NCI-H128 (cell line): ENCODE data around the gene SCAMP2.
"Not testable (repeated sequence)": the region's sequence is repeated elsewhere in the genome, so short reads cannot be mapped to it uniquely, and the experiment has no call there.

Experiments used
- DNase-seq: peaks from one replicate; lab custom pipeline; 2025; ENCODE audit not compliant: unreplicated experiment; lab: John Stamatoyannopoulos, UW

Gene SCAMP2

DNA sequence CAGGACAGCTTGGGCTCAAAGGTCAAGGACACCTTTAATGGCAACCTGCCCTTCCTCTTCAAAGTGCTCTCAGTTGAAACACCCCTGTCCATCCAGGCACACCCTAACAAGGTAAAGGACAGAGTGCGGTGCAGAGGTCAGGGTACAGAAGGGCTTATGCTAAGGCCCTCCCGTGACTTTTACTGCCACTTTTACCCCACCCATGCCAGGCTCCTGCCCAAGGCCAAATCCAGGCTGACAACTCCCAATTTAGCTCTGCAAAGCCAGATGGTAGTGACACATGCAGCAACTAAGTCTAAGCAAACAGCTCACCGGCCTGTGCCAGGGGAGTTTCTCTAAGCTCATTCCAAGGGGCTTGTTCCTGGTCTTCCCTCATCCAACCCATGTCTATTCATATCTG, 18.3 kb upstream of the SCAMP2 start:
- no peak for DNase-seq

DNA sequence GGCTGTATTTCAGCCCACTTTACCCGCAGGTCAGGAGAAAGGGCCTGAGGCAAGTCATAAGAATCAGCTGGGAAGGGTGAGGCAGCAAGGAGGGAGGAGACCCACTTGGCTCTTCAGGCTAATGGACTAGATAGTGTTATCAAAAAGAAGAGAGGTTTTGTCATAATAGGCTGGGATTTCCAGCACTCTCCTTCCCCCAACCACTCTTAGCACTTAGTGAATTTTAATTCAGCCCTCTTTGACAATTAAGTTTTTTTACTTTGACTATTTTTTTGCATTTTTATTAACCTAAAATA, 17.4 kb upstream of the SCAMP2 start:
- DNase-seq, result no peak

DNA sequence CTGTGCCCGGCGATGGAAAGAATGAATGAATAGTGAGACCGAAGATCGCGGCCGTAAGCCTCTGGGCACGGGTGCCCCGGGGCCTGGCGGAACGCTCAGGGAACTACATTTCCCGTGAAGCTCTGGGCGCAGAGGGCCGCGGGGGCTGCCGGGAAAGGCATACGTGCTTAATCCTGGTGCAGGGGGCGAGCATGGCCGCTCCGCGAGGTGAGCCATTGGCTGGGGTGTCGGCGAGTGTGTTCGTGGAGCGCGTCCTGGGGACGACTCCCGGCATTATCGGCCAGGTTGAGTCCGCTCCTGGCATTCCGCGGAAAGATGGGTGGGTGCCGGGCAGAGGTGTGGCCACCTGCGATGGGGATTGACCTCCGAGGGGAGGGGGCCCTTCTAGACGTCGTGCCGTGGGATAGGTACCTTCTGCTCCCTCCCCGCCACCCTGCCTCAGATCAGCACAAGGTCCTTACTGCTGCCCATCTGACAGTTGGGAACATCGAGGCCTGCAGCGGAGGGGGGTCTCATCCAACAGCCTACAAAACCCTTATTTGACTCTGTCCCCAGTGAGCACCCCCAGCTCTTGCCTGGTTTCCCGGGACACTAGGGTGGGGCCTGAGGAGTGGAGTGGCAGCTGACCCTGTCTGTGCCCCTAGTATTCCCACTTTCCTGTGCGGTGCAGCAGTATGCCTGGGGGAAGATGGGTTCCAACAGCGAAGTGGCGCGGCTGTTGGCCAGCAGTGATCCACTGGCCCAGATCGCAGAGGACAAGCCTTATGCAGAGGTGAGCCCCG, 16.9 kb upstream of the SCAMP2 start, which contains the start of gene MPI:
TSS of gene MPI (plus strand) at position 160 of the 782 bp plus-strand sequence. CDS start at position 192, 32 bp downstream.
- peak; percentile 59 for DNase-seq

- no peak for DNase-seq
Observed at GRCh38 chr15:74889390-74889882, 16.3 kb upstream of the SCAMP2 start.

GRCh38 chr15:74888716-74889115, 15.6 kb upstream of the SCAMP2 start:
- DNase-seq, result no peak

GRCh38 chr15:74887537-74888193, 14.5 kb upstream of the SCAMP2 start:
- not testable (repeated sequence) for DNase-seq

DNA sequence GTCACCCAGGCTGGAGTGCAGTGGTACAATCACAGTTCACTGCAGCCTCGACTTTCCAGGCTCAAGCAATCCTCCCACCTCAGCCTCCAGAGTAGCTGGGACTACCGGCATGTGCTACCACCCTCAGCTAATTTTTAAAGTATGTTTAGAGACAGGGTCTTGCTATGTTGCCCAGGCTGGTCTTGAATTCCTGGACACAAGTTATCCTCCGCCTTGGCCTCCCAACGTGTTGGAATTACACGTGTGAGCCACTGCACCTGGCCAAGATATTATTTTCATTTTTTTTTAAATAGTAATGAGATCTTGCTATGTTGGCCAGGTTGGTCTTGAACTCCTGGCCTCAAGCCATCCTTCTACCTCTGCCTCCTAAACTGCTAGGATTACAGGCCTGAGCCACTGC, 12.3 kb upstream of the SCAMP2 start:
- DNase-seq, result no peak

GRCh38 chr15:74884428-74885223, 11.5 kb upstream of the SCAMP2 start:
- no peak for DNase-seq

GRCh38 chr15:74882528-74882927, 9.4 kb upstream of the SCAMP2 start:
- DNase-seq, result no peak

DNA sequence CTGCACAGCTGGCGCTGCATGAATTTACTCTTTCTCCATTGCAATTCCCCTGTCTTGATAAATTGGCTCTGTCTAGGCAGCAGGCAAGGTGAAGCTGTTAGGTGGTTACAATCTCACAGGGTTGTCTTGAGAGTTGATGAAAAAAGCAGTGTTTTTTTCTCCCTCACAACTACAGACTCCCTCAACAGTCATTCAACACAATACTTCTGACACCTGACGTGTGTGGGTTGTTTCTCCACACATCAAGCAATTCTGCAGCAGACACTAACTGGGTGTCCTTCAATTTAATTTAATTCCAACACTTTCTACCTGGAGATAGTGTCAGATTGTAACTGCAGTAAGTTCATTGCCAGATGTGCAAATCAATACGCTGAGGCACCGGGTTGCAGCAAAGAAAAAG, 5.1 kb upstream of the SCAMP2 start:
- DNase-seq, result no peak

GRCh38 chr15:74873756-74874424, 725 bp upstream of the SCAMP2 start:
- DNase-seq, result no peak

DNA sequence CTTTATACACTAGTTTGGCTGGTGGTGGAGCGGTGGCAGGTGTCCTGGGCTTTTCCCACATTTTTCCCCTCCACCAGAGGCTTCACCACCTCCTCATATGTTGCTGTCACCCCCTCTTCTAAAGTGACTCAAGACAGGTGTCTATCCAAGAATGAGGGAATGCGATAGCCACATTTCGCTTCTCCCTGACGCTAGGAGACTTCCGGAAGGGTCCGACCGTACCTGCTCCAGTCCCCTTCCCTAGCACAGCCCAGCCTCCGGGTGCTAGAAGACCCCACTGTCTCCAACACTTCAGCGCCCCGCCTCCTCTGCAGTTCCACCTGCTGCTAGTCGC, 496 bp downstream of the SCAMP2 start:
- DNase-seq, result no peak

DNA sequence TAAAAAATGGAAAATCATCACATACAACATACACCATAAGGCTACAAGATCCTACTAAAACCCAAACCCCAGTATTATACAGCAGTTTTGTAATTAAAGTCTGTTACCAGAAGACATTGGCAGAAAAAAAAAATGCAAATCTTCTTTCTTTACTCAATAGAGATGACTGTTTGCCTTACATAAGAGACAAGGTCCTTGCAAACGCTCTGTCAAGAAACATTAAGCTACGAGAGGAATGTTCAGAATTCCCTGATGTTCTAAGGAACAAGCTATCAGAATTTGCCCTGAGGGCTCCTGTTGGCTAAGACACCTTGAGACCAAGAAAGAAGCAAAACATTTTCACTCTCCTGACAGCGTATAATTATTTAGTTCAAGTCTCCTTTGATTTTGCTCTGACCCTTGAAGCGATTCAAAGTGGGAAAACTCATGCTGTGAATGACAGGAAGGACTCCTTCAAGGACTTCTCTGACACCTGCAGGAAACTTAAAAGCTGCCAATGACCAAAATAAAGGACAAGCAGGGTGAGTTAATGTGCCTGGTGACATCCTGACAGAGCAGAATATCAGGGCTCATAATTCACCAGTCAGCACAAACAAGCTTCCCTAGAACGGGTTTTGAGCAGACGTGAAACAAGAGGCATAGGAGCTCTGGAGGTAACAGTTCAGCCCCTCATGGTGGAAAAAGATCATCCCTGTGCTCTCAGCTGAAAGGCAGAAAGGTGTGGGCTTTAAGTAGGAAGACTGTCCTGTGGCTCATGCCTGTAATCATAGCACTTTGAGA, 2.5 kb downstream of the SCAMP2 start:
- DNase-seq, result no peak

- DNase-seq, result no peak
Observed at GRCh38 chr15:74869726-74870407, 3.3 kb downstream of the SCAMP2 start.

DNA sequence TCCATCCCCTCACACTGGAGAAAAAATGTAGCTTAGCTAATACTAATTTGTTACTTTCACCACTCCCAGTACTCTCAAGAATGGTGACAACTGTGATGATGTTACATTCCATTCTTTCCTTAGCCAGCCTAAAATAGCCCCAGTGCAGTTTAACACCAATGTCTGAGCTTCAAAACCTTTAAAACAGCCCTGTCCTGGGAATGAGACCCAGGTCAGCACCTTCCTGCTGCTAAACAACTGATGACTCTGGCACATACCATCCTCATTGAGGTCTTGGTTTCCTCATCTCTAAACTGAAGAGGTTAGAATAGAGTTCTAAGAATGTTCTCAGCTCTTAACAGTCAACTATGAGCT, 3.8 kb downstream of the SCAMP2 start:
- no peak for DNase-seq

DNA sequence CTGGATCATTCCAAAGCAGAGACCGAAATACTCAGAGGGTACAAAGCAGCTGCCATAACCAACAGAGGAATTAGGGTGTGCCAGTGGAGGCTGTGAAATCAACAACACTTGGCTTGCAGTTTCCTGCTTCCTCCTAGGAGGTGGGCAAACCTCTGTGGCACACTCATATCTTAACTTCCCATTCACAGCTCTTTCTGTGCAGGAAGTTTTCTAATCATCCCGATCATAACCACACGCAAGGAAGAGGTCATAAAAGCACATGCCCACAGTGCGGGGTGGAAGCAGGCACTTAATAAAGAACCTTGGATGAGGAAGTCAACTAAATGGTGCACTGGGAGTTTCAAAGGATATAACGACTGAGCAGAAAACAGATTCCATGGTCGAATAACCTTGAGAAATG, 5.1 kb downstream of the SCAMP2 start:
- no peak for DNase-seq

DNA sequence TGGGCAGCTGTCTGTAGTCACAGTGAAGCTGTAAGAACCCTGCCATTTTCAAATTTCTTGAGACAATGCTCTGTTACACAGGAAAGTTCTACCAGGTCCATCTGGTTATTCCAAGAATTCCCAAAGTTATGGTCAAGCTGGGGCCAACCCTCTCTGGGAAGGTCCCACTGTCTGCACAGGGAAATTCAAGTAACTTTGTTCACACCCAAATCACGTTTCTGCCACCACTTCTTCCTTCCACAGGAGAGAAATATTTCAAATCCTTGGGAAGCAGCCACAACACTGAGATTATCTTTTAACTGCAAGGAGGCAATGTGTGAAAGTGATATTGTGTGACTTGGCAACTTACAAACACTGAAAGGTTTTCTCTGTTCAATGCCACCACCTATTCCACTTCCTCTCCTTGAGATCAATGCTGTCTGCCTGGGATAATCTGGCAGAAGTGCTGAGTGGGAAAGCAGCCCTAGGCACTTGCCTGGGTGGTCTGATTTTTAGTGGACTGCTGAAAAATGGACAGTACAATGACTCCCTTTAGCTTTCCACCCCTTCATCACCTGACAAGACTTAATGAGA, 5.6 kb downstream of the SCAMP2 start:
- DNase-seq, result no peak

DNA sequence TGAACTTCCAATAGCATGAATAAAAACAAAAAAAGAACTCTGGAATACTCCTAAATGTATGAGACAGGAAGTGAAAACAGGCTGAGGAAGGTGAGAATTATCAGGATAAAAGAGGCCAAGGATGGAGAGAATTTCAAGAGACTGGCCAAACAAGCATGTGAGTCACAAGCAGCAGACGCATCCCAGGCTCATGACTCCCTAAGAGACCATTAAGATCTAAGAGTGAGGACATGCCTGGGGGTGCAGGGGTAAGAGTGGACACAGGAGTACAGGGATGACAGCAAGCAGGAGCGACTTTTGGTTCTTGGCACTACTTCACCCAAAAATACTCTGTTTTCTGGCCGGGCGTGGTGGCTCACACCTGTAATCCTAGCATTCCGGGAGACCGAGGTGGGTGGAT, 7.1 kb downstream of the SCAMP2 start:
- DNase-seq, result no peak

DNA sequence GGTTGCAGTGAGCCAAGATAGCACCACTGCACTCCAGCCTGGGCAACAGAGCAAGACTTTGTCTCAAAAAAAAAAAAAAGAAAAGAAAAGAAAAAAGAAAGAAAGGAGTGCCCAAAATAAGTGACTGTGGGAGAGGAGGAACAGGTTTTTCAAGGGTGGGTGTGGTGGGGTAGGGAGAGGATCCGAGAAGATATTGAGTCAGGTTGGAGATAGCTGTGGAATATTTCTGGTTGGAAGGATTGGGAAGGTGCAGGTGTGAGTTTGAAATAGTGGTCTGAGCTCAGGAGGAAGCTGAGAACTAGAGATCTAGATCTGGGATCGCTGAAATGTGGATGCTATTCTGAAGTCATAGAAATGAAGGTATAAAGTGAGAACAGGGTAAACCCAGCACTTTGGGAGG, 7.8 kb downstream of the SCAMP2 start:
- no peak for DNase-seq

DNA sequence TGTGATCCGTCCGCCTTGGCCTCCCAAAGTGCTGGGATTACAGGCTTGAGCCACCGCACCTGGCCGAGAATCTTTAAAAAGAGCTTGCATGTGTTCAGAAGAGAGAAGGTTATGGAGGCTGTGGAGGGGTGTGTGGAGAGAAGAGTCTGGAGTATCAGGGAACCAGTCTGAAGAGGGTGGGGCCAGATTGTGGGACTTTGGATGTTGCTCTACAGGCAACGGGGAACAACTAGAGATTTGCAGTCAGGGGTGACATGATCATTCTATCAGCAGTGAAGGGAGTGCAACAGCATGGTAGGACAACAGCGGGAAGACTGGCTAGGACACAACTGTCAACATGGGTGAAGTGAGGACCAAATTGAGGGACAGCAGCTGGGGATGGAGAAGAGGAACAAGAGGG, 8.9 kb downstream of the SCAMP2 start:
- no peak for DNase-seq
